Muscle layer of duodenum (tissue), 2 donors: ENCODE results near the gene ZBTB22.
A peak's percentile ranks its signal among the peaks of the same experiment; 100 is the strongest.
"Not testable (repeated sequence)": the region's sequence is repeated elsewhere in the genome, so short reads cannot be mapped to it uniquely, and the experiment has no call there.

Experiments
- H3K27ac ChIP-seq: one replicate; pipeline ENCODE4 v1.7.0; 2013; ENCODE audit warnings: mild to moderate bottlenecking, low read length
- H3K27me3 ChIP-seq: one replicate; pipeline ENCODE4 v1.7.0; 2013; ENCODE audit warnings: low read depth, mild to moderate bottlenecking, control low read depth, low read length
- H3K36me3 ChIP-seq, 2 donors: one replicate each; pipeline ENCODE4 v1.7.0; 2013; ENCODE audit warnings: low read length in 2 of 2, control low read depth in 1 of 2, mild to moderate bottlenecking in 1 of 2; ENCODE audit not compliant: insufficient read depth in 2 of 2, control insufficient read depth in 1 of 2
- H3K4me1 ChIP-seq, 2 donors: one replicate each; pipeline ENCODE4 v1.7.0; 2013; ENCODE audit warnings: low read length in 2 of 2, mild to moderate bottlenecking in 2 of 2, control low read depth in 1 of 2, moderate library complexity in 1 of 2; ENCODE audit not compliant: insufficient read depth in 2 of 2, control insufficient read depth in 1 of 2
- H3K4me3 ChIP-seq, 2 donors: one replicate each; pipeline ENCODE4 v1.7.0; 2013; ENCODE audit warnings: low read length in 2 of 2, low read depth in 1 of 2, mild to moderate bottlenecking in 1 of 2
- H3K9me3 ChIP-seq, 2 donors: one replicate each; pipeline ENCODE4 v1.7.0; 2013; ENCODE audit warnings: low read length in 2 of 2, control low read depth in 1 of 2, mild to moderate bottlenecking in 1 of 2; ENCODE audit not compliant: control insufficient read depth in 1 of 2
- donor health status: healthy.

Gene ZBTB22

DNA sequence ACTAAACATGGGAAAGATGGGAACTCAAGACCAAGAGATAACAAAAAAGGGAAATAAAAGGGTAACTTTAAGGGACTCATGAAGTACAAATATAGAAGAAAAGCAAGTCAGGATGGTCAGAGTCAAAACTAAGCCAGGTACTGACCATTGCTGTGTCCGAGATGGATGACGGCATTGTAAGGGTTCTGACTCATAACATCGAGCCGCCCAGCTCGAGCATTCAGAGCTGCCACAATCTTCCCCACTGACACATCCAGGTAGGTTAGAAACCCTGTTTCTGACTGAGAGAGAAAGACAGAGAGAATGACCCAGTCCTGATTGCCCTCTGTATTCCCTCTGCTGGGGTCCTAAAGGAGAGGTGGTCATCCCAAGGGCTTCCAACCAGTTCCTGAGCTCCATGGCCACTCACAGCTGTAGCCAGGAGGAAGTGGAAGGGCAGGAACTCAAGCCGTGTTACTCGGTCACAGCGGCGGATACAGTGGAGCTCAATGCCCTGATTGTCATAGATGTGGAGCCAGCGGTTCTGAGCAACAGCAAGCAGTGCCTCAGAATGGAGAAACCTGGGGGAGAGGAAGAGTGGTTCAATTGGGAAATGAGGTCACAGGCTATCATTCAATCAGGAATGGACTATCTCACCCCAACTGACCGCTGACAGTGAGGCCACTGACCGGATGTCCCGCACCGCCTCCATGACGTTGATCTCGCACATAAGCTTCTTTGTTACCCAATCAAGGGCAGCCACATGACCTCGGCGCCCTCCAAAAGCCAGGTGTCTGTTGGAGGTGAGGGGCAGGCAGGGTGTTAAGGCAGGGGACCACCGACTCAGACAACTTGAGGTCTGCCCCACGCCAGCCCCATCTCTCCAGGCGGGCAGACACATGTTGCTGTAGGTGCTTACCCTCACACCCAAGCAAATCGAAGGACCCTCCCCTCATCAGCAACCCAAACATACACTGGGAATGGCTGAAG is 30.3 kb downstream of the ZBTB22 start:
- Histone ChIP-seq H3K9me3 (no peaks in the 10 kb centered on the region), H3K4me1 (peaks cover 14 to 23% of the 10 kb centered on the region in 2 donors), H3K4me3 (peak overlapping the region in 1 of 2 donors; percentile 99), H3K27ac (no peak overlapping the region), H3K36me3 (peaks cover 17 to 54% of the 10 kb centered on the region in 2 donors), H3K27me3 (no peaks in the 10 kb centered on the region)

DNA sequence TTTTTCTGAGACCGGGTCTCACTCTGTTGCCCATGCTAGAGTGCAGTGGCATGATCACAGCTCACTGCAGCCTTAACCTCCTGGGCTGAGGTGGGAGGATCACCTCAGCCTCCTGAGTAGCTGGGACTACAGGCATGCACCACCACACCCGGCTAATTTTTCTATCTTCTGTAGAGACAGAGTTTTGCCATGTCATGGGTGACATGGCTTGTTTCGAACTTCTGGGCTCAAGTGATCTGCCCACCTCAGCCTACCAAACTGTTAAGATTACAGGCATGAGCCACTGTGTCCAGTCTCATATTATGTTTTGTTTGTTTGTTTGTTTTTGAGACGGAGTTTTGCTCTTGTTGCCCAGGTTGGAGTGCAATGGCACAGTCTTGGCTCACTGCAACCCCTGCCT is 32.3 kb downstream of the ZBTB22 start:
- not testable (repeated sequence) for H3K27ac ChIP-seq, H3K27me3 ChIP-seq, H3K9me3 ChIP-seq, H3K4me3 ChIP-seq
- Histone ChIP-seq H3K4me1 (peaks cover 12 to 18% of the 10 kb centered on the region in 2 donors), H3K36me3 (peaks cover 18 to 58% of the 10 kb centered on the region in 2 donors)

DNA sequence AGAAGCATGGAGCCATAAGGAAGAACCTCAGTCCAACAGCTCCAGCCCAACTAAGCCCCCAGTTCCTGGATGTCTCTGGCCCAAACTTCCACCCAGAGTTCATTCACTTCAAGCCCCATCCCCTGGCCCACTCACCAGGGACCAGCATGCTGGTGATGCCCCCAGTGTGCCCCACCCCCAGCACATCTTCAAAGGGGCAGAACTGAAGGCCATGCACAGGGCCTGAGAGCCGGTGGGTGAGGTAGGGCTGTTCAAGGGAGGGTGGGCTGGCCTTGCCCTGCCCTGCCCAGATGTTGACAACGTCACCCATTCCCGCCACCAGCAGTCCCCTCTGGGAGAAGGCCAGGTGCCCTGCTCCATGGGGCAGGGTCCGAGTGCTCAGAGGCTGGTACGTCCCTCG is 37.0 kb downstream of the ZBTB22 start:
- H3K27ac ChIP-seq, result no peak overlapping the region

DNA sequence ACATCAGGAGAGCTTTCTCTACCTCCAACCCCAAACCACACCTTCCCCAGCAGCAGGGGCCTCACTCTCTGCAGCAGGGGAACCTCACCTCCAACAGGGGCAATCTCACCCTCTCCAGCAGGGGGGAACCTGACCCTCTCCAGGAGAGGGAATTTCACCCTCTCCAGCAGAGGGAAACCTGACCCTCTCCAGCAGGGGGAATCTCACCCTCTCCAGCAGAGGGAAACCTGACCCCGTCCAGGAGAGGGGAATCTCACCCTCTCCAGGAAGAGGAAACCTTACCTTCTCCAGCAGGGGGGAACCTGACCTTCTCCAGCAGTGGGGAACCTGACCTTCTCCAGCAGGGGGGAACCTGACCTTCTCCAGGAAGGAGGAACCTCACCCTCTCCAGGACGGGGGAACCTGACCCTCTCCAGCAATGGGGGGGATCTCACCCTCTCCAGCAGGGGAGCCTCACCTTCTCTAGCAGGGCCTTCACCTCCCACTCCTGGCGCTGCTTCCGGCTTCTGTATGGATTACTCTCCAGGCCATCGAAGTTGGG is 37.5 kb downstream of the ZBTB22 start:
- H3K4me3 ChIP-seq, result no peak overlapping the region
- no peak overlapping the region for H3K27ac ChIP-seq
- no peaks in the 10 kb centered on the region for H3K27me3 ChIP-seq
- H3K4me1 ChIP-seq, result peaks cover 4 to 42% of the 10 kb centered on the region in 2 donors
- H3K9me3 ChIP-seq, result no peaks in the 10 kb centered on the region
- H3K36me3 ChIP-seq, result peaks cover 22 to 71% of the 10 kb centered on the region in 2 donors

More for the DNA sequence above, 37.0 kb downstream of the ZBTB22 start:
- peaks cover 17 to 68% of the 10 kb centered on the region in 2 donors for H3K36me3 ChIP-seq
- H3K4me3 ChIP-seq, result no peak overlapping the region
- H3K9me3 ChIP-seq, result no peaks in the 10 kb centered on the region
- peaks cover 4 to 37% of the 10 kb centered on the region in 2 donors for H3K4me1 ChIP-seq
- H3K27me3 ChIP-seq, result no peaks in the 10 kb centered on the region

DNA sequence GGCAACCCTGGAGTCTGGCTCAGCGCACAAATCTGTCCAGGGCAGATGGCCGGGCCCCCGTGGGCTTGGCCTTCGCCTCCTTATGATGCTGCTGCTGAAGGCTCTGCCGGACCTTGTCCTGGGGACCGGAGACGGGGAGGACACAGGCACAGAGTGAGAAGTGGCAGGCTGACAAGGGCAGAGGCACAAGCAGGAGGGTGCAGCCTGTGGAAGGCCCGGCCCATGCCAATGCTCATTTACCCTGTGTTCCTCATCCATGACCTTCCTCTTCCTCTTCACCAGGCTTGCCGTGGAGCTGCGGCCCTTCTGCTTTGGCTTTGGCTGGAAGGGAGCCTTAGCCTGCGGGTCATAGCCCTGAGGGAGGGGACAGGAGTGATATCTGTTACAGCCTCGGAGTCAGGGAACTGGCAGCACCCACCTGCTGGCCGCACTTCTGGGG is 38.3 kb downstream of the ZBTB22 start:
- H3K27me3 ChIP-seq, result no peaks in the 10 kb centered on the region
- H3K9me3 ChIP-seq, result no peaks in the 10 kb centered on the region
- H3K4me3 ChIP-seq, result no peak overlapping the region
- no peak overlapping the region for H3K27ac ChIP-seq
- peaks cover 4 to 50% of the 10 kb centered on the region in 2 donors for H3K4me1 ChIP-seq
- peaks cover 30 to 69% of the 10 kb centered on the region in 2 donors for H3K36me3 ChIP-seq

DNA sequence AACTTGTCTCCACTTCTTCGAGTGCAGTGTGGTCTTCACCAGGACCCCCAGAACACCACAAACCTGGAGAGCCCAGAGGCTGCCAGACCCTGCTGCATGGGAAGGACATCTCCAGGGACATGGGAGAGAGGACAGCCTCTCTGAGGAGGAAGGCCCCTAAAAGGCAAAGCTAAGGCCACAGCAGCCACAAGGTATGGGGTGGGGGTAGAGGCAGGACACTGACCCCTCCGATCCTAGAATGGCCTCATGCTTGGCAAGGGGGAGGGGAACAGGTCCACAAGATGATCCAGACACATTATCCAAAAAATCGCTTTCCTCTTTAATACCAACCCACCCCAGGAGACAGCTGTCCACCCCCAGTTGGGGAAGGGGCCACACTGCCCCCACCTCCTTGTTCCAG is 38.7 kb downstream of the ZBTB22 start:
- Histone ChIP-seq H3K36me3 (peaks cover 32 to 66% of the 10 kb centered on the region in 2 donors), H3K4me3 (no peak overlapping the region), H3K9me3 (no peaks in the 10 kb centered on the region), H3K4me1 (peaks cover 4 to 55% of the 10 kb centered on the region in 2 donors), H3K27me3 (no peaks in the 10 kb centered on the region), H3K27ac (no peak overlapping the region)

DNA sequence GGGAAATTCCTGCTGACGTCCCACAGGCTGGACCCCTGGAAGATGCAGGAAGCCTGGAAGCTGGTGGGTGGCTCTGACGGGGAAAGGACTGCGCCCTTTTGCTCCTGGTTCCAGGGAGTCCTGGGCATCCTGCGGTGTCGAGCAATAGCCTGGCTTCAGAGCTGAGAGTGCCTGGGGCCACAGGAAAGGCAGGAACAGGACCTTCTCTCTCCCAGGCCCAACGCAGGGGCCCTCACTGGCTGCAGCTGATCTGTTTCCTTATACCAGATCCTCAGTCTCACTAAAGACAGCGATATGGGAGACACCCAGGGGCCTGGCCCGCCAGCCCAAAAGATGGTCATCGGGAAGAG is 39.2 kb downstream of the ZBTB22 start:
- no peak overlapping the region for H3K27ac ChIP-seq
- H3K4me1 ChIP-seq, result peaks cover 6 to 59% of the 10 kb centered on the region in 2 donors

DNA sequence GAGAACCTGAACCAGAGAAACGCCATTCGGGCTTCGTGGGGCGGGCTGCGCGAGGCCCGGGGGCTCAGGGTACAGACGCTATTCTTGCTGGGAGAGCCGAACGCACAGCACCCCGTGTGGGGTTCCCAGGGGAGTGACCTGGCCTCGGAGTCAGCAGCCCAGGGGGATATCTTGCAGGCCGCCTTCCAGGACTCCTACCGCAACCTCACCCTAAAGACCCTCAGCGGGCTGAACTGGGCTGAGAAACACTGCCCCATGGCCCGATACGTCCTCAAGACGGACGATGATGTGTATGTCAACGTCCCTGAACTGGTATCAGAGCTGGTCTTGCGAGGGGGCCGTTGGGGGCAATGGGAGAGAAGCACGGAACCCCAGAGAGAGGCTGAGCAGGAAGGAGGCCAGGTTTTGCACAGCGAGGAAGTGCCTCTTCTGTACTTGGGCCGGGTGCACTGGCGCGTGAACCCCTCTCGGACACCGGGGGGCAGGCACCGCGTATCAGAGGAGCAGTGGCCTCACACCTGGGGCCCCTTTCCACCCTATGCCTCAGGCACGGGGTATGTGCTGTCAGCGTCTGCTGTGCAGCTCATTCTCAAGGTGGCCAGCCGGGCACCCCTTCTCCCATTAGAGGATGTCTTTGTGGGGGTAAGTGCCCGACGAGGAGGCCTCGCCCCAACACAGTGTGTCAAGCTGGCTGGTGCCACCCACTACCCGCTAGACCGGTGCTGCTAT is 39.7 kb downstream of the ZBTB22 start:
- H3K27me3 ChIP-seq, result no peaks in the 10 kb centered on the region
- peak overlapping the region; percentile 68 to 85 for H3K4me3 ChIP-seq
- peaks cover 11 to 64% of the 10 kb centered on the region in 2 donors for H3K4me1 ChIP-seq
- H3K27ac ChIP-seq, result peak overlapping the region; percentile 74
- no peaks in the 10 kb centered on the region for H3K9me3 ChIP-seq
- peaks cover 36 to 62% of the 10 kb centered on the region in 2 donors for H3K36me3 ChIP-seq

More for the DNA sequence above, 39.2 kb downstream of the ZBTB22 start:
- Histone ChIP-seq H3K36me3 (peaks cover 32 to 62% of the 10 kb centered on the region in 2 donors), H3K9me3 (no peaks in the 10 kb centered on the region), H3K27me3 (no peaks in the 10 kb centered on the region), H3K4me3 (no peak overlapping the region)

DNA sequence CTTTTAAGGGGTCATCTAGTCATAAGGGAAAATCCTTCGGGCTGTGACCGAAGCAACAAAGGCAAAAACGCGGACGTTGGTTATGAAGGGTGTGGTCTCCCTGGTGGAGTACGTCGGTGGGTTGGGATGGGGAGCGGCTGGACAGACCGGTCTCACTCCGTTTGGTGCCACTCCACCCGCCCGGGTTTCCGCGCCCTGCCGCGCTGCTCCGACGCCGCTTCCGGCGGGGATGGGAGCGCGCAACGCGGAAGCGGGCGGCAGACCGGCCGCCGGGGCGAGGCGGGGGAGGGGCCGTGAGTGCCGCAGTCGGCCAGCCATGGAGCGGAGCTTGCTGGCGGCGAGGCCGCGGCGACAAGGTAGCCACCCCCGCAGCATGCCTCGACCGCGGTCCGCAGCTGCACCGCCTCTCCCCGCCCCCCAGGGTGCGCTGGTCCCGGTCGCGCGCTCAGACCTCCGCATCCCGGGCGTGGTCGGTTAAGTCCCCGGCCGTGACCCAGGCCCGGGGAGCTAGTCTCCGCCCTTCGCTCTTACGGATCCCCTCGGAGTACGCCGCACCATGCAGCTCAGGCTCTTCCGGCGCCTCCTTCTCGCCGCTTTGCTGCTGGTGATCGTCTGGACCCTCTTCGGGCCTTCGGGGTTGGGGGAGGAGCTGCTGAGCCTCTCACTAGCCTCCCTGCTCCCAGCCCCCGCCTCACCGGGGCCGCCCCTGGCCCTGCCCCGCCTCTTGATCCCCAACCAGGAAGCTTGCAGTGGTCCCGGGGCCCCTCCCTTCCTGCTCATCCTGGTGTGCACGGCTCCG is 40.5 kb downstream of the ZBTB22 start, which contains the start of gene B3GALT4:
Gene B3GALT4 (plus strand): TSS at position 260 of the 799 bp plus-strand sequence. CDS start 297 bp downstream, at position 557.
- Histone ChIP-seq H3K27me3 (no peaks in the 10 kb centered on the region), H3K36me3 (peaks cover 37 to 54% of the 10 kb centered on the region in 2 donors), H3K4me1 (peaks cover 16 to 71% of the 10 kb centered on the region in 2 donors), H3K4me3 (peak within 1 kb of the TSS; percentile 68 to 85), H3K9me3 (no peaks in the 10 kb centered on the region), H3K27ac (peak within 1 kb of the TSS; percentile 83)

DNA sequence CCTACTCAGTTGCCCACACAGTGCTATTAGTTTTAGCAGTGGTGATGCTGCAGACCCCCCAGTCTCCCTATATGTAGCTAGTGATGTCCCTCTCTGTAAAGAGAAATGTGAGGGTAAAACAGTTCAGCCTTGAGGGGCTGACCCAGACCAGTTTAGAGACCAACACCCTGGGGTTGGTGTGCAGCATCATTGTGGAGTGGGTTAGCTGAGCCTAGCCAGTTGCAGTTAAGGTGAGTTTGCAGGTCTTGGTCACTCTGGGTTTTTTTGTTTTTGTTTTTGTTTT is 41.0 kb downstream of the ZBTB22 start:
- H3K4me1 ChIP-seq, result peaks cover 16 to 71% of the 10 kb centered on the region in 2 donors
- H3K27ac ChIP-seq, result peak overlapping the region; percentile 83
- H3K36me3 ChIP-seq, result peaks cover 37 to 49% of the 10 kb centered on the region in 2 donors

More for the DNA sequence above, 41.0 kb downstream of the ZBTB22 start:
- peak overlapping the region; percentile 68 to 85 for H3K4me3 ChIP-seq
- no peaks in the 10 kb centered on the region for H3K27me3 ChIP-seq
- H3K9me3 ChIP-seq, result no peaks in the 10 kb centered on the region
